HCT116 (cell line): ENCODE measurements around the gene TRPV5. TPM values are rescaled to one million over a fixed set of nuclear protein-coding genes. Genes with fewer than 3 reads are reported as not detected.

Source experiments
- ATAC-seq: fragments of 200-7000 bp; cut with Tn5 transposase; 2 replicates; pipeline ENCODE4 v1.9.1; 2020; ENCODE audit warnings: mild to moderate bottlenecking, moderate library complexity
- BruUV-seq: library from RNA; stranded (reverse); fragments of 400-500 nt; replicated peaks from 2 replicates; lab custom pipeline; 2021; lab: Mats Ljungman, UMichigan
- CTCF ChIA-PET: fragments of 300-600 bp; sonication (Branson Sonifier 250); formaldehyde crosslinking; loops from one replicate; lab custom pipeline; 2021; ENCODE audit warnings: antibody characterized with exemption; lab: Charles Lee
- POLR2A ChIA-PET: fragments of 300-600, 350-600 bp; sonication (Branson Sonifier 250); formaldehyde crosslinking; loops from one replicate; lab custom pipeline; 2021; ENCODE audit warnings: antibody characterized with exemption; lab: Charles Lee
- RAD21 ChIA-PET, 2 experiments: fragments of 300-600 bp; sonication (Branson Sonifier 250); formaldehyde crosslinking; loops; one replicate each; lab custom pipeline; 2023; ENCODE audit warnings: low total read pairs in 2 of 2; ENCODE audit not compliant: uncharacterized antibody in 2 of 2, unreplicated experiment in 2 of 2, low non-redundant PET in 1 of 2; lab: Charles Lee
- DNase-seq: peaks from one replicate; pipeline ENCODE4 v3.0.0-alpha.2; 2010; ENCODE audit warnings: low read depth, low spot score
- H2AFZ ChIP-seq: fragments of 200-600 bp; shearing (Covaris generic), sonication (generic); 2 replicates; pipeline ENCODE4 v1.6.1; 2017; ENCODE audit warnings: low read depth, mixed run types, mixed read lengths, antibody characterized with exemption, low read length; ENCODE audit not compliant: poor library complexity, severe bottlenecking
- H3K27ac ChIP-seq: 2 replicates; pipeline ENCODE4 v1.5.1; 2012; ENCODE audit warnings: low read depth, low read length
- H3K27me3 ChIP-seq: fragments of 200-600 bp; sonication (generic); 2 replicates; pipeline ENCODE4 v1.6.1; 2016; ENCODE audit warnings: mixed run types, low read length, mixed read lengths; ENCODE audit not compliant: insufficient read depth
- H3K36me3 ChIP-seq, 2 experiments: fragments of 200-500 bp in 1 of 2; fragments of 200-600 bp in 1 of 2; sonication (Bioruptor generic) in 1 of 2; sonication (generic) in 1 of 2; 2 replicates each; pipeline versions ENCODE4 v1.5.1 to v1.6.1; 2014 to 2016; ENCODE audit warnings: low read length in 2 of 2, inconsistent platforms in 1 of 2, mixed read lengths in 1 of 2, mixed run types in 1 of 2; ENCODE audit not compliant: insufficient read depth in 2 of 2, control insufficient read depth in 1 of 2
- H3K4me1 ChIP-seq, 2 experiments: fragments of 200-600 bp in 1 of 2; sonication (generic) in 1 of 2; 2 replicates each; pipeline versions ENCODE4 v1.5.1 to v1.6.1; 2012 to 2017; ENCODE audit warnings: low read length in 2 of 2, inconsistent platforms in 1 of 2, mild to moderate bottlenecking in 1 of 2, mixed read lengths in 1 of 2, mixed run types in 1 of 2, moderate library complexity in 1 of 2; ENCODE audit not compliant: insufficient read depth in 2 of 2, control insufficient read depth in 1 of 2
- H3K4me2 ChIP-seq: fragments of 200-600 bp; sonication (generic); 2 replicates; pipeline ENCODE4 v1.6.1; 2017; ENCODE audit warnings: mixed run types, low read length, mixed read lengths
- H3K4me3 ChIP-seq, 2 experiments: fragments of 200-600 bp in 1 of 2; sonication (generic) in 1 of 2; replicated peaks in 1 of 2; 2 replicates each; pipeline ENCODE4 v1.5.1; 2011 to 2016; ENCODE audit warnings: low read length in 2 of 2, control low read depth in 1 of 2, low read depth in 1 of 2, mild to moderate bottlenecking in 1 of 2, mixed read lengths in 1 of 2, mixed run types in 1 of 2
- H3K79me2 ChIP-seq: fragments of 200-600 bp; sonication (generic); 2 replicates; pipeline ENCODE4 v1.6.1; 2017; ENCODE audit warnings: mild to moderate bottlenecking, mixed run types, low read length, moderate library complexity, mixed read lengths; ENCODE audit not compliant: insufficient read depth
- H3K9ac ChIP-seq: fragments of 200-600 bp; sonication (generic); 2 replicates; pipeline ENCODE4 v1.6.1; 2016; ENCODE audit warnings: low read length, mixed read lengths
- H3K9me2 ChIP-seq: fragments of 200-600 bp; sonication (generic), shearing (Covaris generic); 2 replicates; pipeline ENCODE4 v1.6.1; 2017; ENCODE audit warnings: mixed run types, mild to moderate bottlenecking, moderate library complexity; ENCODE audit not compliant: insufficient read depth
- H3K9me3 ChIP-seq, 2 experiments: fragments of 200-500 bp in 1 of 2; fragments of 200-600 bp in 1 of 2; sonication (Bioruptor generic) in 1 of 2; sonication (generic) in 1 of 2; 2 replicates each; pipeline ENCODE4 v1.6.1; 2014 to 2017; ENCODE audit warnings: low read length in 2 of 2, mixed read lengths in 2 of 2, inconsistent platforms in 1 of 2, low read depth in 1 of 2, mild to moderate bottlenecking in 1 of 2, mixed run types in 1 of 2, moderate library complexity in 1 of 2; ENCODE audit not compliant: control insufficient read depth in 1 of 2, insufficient read depth in 1 of 2
- H4K20me1 ChIP-seq: fragments of 200-600 bp; sonication (generic), shearing (Covaris generic); 2 replicates; pipeline ENCODE4 v1.6.1; 2017; ENCODE audit warnings: mixed run types, mild to moderate bottlenecking, moderate library complexity; ENCODE audit not compliant: insufficient read depth
- CBX3 ChIP-seq: IDR thresholded peaks from 2 replicates; pipeline ENCODE4 v1.6.1; 2012; ENCODE audit warnings: low read depth
- CEBPB ChIP-seq: IDR thresholded peaks from 2 replicates; pipeline ENCODE4 v1.6.1; 2012; ENCODE audit warnings: low read depth
- CTCF ChIP-seq, 3 experiments: fragments of 200-600 bp in 1 of 3; sonication (generic) in 1 of 3; IDR thresholded peaks in 2 of 3; conservative IDR thresholded peaks in 1 of 3; 2 replicates each; pipeline ENCODE4 v1.5.1; 2012 to 2017; ENCODE audit warnings: low read depth in 2 of 3, low read length in 2 of 3, antibody characterized with exemption in 1 of 3, borderline replicate concordance in 1 of 3, control low read depth in 1 of 3, mild to moderate bottlenecking in 1 of 3, mixed read lengths in 1 of 3, mixed run types in 1 of 3, moderate library complexity in 1 of 3; ENCODE audit not compliant: insufficient read depth in 1 of 3
- EGR1 ChIP-seq: IDR thresholded peaks from 2 replicates; pipeline ENCODE4 v1.6.1; 2012; ENCODE audit warnings: low read depth
- ELF1 ChIP-seq: IDR thresholded peaks from 2 replicates; pipeline ENCODE4 v1.6.1; 2012; ENCODE audit warnings: low read depth, borderline replicate concordance
- EZH2 ChIP-seq: fragments of 200-600 bp; sonication (generic); IDR thresholded peaks from 2 replicates; pipeline ENCODE4 v1.6.1; 2017; ENCODE audit warnings: antibody characterized with exemption, mixed run types
- POLR2A ChIP-seq: IDR thresholded peaks from 2 replicates; pipeline ENCODE4 v1.7.0; 2011; ENCODE audit warnings: borderline replicate concordance; ENCODE audit not compliant: insufficient read depth, insufficient read length; ENCODE audit errors: extremely low read depth
- POLR2AphosphoS5 ChIP-seq: IDR thresholded peaks from 2 replicates; pipeline ENCODE4 v1.6.1; 2011; ENCODE audit warnings: mild to moderate bottlenecking, low read depth, low read length, moderate library complexity
- RAD21 ChIP-seq: IDR thresholded peaks from 2 replicates; pipeline ENCODE4 v1.6.1; 2012; ENCODE audit warnings: low read depth, mild to moderate bottlenecking
- SIN3A ChIP-seq: IDR thresholded peaks from 2 replicates; pipeline ENCODE4 v1.6.1; 2012; ENCODE audit warnings: low read depth
- SP1 ChIP-seq: IDR thresholded peaks from 2 replicates; pipeline ENCODE4 v1.6.1; 2012; ENCODE audit warnings: low read depth
- SRF ChIP-seq: IDR thresholded peaks from 2 replicates; pipeline ENCODE4 v1.6.1; 2012; ENCODE audit warnings: low read depth
- TCF7L2 ChIP-seq: IDR thresholded peaks from 2 replicates; pipeline ENCODE4 v1.7.0; 2011; ENCODE audit warnings: borderline replicate concordance, inconsistent platforms; ENCODE audit not compliant: insufficient read depth, insufficient read length; ENCODE audit errors: extremely low read depth
- YY1 ChIP-seq: IDR thresholded peaks from 2 replicates; pipeline ENCODE4 v1.6.1; 2011; ENCODE audit warnings: low read length, low read depth, moderate library complexity, mild to moderate bottlenecking; ENCODE audit not compliant: insufficient replicate concordance; ENCODE audit errors: extremely low read depth
- ZFX ChIP-seq: fragments of 450-650 bp; IDR thresholded peaks from 2 replicates; pipeline ENCODE4 v1.6.1; 2017
- intact Hi-C: fragments of 100-400 bp; cut with micrococcal nuclease; formaldehyde crosslinking; loops from 2 replicates; pipeline ENCODE4 v1.10.0; 2022
- total RNA-seq: library from RNA; stranded (reverse); gene quantifications from one replicate; pipeline ENCODE4 v1.2.1, GENCODE V29; 2021; ENCODE audit not compliant: unreplicated experiment
- TF ChIP-seq, protein P1 (sequence below): IDR thresholded peaks from 2 replicates; pipeline ENCODE4 v1.6.1; 2012
- TF ChIP-seq, protein P2 (sequence below): IDR thresholded peaks from 2 replicates; pipeline ENCODE4 v1.6.1; 2011; ENCODE audit warnings: mild to moderate bottlenecking, low read length, moderate library complexity; ENCODE audit not compliant: insufficient replicate concordance; ENCODE audit errors: extremely low read depth
- TF ChIP-seq, protein P3 (sequence below): IDR thresholded peaks from 2 replicates; pipeline ENCODE4 v1.6.1; 2012; ENCODE audit warnings: low read depth

Gene TRPV5
- total RNA-seq, 1 experiment from 2014 or later = not detected

GRCh38 chr7:142942746-142943145 lies 9.2 kb upstream of the TRPV5 start:
- no peak overlapping the region for H3K27ac ChIP-seq
- H3K4me1 ChIP-seq = no peaks in the 10 kb centered on the region
- no peaks in the 10 kb centered on the region for H3K79me2 ChIP-seq
- no peak overlapping the region for H3K9ac ChIP-seq
- no peak overlapping the region for H2AFZ ChIP-seq
- H3K4me2 ChIP-seq = no peak overlapping the region
- no peak for DNase-seq
- H3K4me3 ChIP-seq = no peak overlapping the region
- CTCF ChIA-PET = interaction anchor here (1.0 kb wide), 1 partner anchor 17 kb away, joined by 5 read pairs; no protein-coding TSS in a partner anchor
- RAD21 ChIA-PET = no interaction called here
- POLR2A ChIA-PET = no interaction called here
- H3K9me3 ChIP-seq = no peaks in the 10 kb centered on the region
- ATAC-seq = no peak
- TF ChIP-seq, protein P1, sequence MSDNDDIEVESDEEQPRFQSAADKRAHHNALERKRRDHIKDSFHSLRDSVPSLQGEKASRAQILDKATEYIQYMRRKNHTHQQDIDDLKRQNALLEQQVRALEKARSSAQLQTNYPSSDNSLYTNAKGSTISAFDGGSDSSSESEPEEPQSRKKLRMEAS = no peak
- TF ChIP-seq ELF1 = no peak
- no peak for TF ChIP-seq CBX3
- no peak for TF ChIP-seq TCF7L2
- TF ChIP-seq, protein P2, sequence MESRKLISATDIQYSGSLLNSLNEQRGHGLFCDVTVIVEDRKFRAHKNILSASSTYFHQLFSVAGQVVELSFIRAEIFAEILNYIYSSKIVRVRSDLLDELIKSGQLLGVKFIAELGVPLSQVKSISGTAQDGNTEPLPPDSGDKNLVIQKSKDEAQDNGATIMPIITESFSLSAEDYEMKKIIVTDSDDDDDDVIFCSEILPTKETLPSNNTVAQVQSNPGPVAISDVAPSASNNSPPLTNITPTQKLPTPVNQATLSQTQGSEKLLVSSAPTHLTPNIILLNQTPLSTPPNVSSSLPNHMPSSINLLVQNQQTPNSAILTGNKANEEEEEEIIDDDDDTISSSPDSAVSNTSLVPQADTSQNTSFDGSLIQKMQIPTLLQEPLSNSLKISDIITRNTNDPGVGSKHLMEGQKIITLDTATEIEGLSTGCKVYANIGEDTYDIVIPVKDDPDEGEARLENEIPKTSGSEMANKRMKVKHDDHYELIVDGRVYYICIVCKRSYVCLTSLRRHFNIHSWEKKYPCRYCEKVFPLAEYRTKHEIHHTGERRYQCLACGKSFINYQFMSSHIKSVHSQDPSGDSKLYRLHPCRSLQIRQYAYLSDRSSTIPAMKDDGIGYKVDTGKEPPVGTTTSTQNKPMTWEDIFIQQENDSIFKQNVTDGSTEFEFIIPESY = no peak
- TF ChIP-seq SIN3A = no peak
- no peak for TF ChIP-seq CTCF (IDR thresholded peaks at IDR 0.05 in 2 of 3, conservative IDR thresholded peaks at IDR 0.05 in 1 of 3; ENCODE audit: borderline replicate concordance in 1 of 3, insufficient read depth in 1 of 3, low read depth in 2 of 3, low read length in 2 of 3)
- TF ChIP-seq, protein P3, sequence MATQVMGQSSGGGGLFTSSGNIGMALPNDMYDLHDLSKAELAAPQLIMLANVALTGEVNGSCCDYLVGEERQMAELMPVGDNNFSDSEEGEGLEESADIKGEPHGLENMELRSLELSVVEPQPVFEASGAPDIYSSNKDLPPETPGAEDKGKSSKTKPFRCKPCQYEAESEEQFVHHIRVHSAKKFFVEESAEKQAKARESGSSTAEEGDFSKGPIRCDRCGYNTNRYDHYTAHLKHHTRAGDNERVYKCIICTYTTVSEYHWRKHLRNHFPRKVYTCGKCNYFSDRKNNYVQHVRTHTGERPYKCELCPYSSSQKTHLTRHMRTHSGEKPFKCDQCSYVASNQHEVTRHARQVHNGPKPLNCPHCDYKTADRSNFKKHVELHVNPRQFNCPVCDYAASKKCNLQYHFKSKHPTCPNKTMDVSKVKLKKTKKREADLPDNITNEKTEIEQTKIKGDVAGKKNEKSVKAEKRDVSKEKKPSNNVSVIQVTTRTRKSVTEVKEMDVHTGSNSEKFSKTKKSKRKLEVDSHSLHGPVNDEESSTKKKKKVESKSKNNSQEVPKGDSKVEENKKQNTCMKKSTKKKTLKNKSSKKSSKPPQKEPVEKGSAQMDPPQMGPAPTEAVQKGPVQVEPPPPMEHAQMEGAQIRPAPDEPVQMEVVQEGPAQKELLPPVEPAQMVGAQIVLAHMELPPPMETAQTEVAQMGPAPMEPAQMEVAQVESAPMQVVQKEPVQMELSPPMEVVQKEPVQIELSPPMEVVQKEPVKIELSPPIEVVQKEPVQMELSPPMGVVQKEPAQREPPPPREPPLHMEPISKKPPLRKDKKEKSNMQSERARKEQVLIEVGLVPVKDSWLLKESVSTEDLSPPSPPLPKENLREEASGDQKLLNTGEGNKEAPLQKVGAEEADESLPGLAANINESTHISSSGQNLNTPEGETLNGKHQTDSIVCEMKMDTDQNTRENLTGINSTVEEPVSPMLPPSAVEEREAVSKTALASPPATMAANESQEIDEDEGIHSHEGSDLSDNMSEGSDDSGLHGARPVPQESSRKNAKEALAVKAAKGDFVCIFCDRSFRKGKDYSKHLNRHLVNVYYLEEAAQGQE = no peak
- TF ChIP-seq POLR2A = no peak
- TF ChIP-seq EGR1 = no peak
- no peak for TF ChIP-seq SRF
- no peak for TF ChIP-seq CEBPB
- no peak for TF ChIP-seq POLR2AphosphoS5
- TF ChIP-seq RAD21 = no peak
- TF ChIP-seq YY1 = no peak
- TF ChIP-seq SP1 = no peak
- no peak for TF ChIP-seq EZH2
- no peak for TF ChIP-seq ZFX
- no peaks in the 10 kb centered on the region for H3K36me3 ChIP-seq
- H4K20me1 ChIP-seq = no peaks in the 10 kb centered on the region
- intact Hi-C loops = no loop called here
- BruUV-seq = no TSS peak
- no peaks in the 10 kb centered on the region for H3K9me2 ChIP-seq
- no peaks in the 10 kb centered on the region for H3K27me3 ChIP-seq
